Midbrain (tissue), 1 donor: ENCODE data around the gene ARHGEF1.

Experiments
- DNase-seq: peaks from one replicate; lab custom pipeline; 2025; lab: John Stamatoyannopoulos, UW

ARHGEF1 gene

GRCh38 chr19:41882568-41883462 is at the start of gene ARHGEF1:
ARHGEF1 (plus strand) TSS chr19:41883184; CDS start chr19:41888083, 4,899 bp downstream.
- DNase-seq = peak; percentile 4

DNA sequence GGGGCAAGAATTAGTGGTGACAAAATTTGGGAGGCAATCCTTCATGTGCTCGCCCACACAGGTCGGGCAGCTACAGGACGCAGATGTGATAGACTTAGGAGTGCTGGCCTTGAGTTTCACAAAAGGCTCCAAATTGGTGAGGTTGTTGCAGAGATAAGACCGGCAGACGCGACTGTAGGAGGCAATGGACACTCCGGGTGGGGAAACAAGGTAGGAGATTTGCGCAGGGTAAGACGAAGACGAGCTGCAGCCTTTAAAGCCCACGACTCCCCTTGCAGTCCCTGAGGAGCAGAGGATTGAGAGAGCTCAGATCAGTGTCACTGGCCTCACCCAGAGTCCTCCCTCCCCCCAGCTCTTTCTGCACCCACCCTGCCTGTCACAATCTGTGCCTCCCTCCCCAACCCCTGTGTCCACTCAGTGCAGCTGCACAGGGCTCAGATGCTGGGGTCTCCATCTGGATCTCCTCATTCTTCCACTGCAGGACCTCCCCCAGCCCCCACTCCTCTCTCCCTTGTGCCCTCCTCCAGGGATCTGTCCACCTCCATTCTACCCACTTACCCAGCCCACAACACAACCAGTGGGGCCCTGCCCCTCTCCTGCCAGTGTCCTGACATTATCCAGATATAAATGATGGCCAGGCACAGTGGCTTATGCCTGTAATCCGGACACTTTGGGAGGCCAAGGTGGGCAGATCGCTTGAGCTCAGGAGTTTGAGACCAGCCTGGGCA is 44.8 kb upstream of the ARHGEF1 start:
- no peak for DNase-seq

DNA sequence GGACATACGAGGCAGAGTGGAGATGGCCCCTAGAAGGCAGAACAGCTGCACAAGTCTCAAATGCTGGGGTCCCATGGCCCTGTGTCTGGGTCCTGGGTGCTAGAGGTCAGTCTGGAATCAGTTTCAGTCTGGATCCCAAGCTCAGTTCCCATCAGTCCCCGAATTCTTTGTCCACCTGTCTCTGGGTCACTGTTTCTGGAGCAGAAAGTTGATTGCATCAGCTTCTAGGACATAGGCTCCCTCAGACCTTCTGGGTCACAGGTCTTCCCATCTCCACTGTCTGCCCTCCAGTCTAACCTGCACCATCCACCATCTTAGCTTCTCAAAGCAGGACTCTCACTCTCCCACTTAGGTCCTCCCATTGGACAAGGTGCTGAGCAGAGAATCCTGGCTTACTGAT is 43.8 kb upstream of the ARHGEF1 start:
- DNase-seq = no peak

- no peak for DNase-seq
Measured at GRCh38 chr19:41843371-41843770, 39.6 kb upstream of the ARHGEF1 start.

GRCh38 chr19:41844601-41845000 is 38.4 kb upstream of the ARHGEF1 start, which contains the start of gene LYPD4:
LYPD4 (minus strand) TSS chr19:41844683; CDS start chr19:41839285, 5,398 bp downstream.
- no peak for DNase-seq

GRCh38 chr19:41845001-41845050 is 38.2 kb upstream of the ARHGEF1 start, which contains the start of gene DMRTC2:
DMRTC2 (plus strand) TSS chr19:41845042; CDS start chr19:41847429, 2,387 bp downstream.
- no peak for DNase-seq

GRCh38 chr19:41845051-41845590 is 37.9 kb upstream of the ARHGEF1 start:
- DNase-seq = no peak

DNA sequence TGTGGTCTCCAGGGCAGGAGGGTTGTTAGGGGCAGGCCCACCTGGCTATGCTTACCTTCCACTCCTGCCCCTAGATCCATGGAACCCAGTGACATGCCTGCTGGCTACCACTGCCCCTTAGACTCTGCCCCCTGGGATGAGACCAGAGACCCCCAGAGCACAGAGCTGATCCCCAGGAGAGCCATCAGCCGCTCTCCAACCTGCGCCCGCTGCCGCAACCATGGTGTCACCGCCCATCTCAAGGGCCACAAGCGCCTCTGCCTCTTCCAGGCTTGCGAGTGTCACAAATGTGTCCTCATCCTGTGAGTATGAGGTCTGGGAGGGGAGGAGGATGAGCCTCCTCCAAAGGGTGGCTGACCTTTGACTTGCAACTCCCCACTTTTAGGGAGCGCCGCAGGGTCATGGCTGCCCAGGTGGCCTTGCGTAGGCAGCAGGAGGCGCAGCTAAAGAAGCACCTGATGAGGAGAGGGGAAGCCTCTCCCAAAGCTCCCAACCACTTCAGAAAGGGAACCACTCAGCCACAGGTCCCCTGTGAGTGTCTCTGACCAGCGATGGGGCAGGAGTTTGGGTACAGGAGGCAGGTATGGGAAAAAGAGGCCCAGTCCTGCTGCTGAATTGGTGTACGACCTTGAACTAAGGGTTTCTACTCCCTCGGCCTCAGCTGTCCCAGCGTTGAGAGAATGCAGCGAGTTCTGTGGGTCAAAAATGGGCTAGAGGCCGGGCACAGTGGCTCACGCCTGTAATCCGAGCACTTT is 35.5 kb upstream of the ARHGEF1 start:
- no peak for DNase-seq

DNA sequence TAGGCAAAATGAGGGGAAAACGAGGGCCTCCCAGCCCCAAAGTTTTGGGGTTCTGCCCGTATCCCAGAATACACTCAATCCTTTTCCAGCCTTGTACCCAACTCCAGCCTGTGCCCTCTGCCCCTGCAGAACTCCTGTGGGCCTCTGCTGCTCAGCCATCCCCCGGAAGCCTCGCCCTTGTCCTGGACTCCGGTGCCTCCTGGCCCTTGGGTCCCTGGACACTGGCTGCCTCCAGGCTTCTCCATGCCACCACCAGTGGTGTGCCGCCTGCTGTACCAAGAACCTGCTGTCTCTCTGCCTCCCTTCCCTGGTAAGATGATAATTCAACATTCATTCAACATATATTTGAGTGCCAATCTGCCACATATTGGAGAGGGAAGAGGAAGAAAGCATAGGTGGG is 34.3 kb upstream of the ARHGEF1 start:
- DNase-seq = no peak

GRCh38 chr19:41849067-41849466 is 33.9 kb upstream of the ARHGEF1 start:
- no peak for DNase-seq

- no peak for DNase-seq
Measured at GRCh38 chr19:41850381-41850780, 32.6 kb upstream of the ARHGEF1 start.

DNA sequence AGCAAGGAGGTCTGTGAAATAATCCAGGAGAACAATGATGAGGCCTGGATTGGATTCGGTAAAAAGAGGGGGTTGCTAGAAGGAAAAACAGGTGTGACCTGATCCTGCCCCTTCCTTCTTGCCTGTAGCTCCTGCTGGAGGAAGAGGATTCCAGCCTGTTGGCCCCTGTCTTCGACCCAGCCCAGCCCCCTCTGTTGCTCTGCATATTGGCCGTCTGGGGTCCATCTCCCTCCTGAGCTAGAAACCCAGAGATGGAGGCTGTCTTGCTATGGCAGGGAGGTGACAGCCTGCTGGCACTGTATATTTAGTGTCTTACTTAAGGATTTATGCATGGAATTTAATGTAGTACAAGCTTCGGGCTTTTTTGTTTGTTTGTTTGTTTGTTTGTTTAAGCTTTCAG is 31.5 kb upstream of the ARHGEF1 start:
- DNase-seq = no peak

- no peak for DNase-seq
Measured at GRCh38 chr19:41853344-41853743, 29.6 kb upstream of the ARHGEF1 start.

DNA sequence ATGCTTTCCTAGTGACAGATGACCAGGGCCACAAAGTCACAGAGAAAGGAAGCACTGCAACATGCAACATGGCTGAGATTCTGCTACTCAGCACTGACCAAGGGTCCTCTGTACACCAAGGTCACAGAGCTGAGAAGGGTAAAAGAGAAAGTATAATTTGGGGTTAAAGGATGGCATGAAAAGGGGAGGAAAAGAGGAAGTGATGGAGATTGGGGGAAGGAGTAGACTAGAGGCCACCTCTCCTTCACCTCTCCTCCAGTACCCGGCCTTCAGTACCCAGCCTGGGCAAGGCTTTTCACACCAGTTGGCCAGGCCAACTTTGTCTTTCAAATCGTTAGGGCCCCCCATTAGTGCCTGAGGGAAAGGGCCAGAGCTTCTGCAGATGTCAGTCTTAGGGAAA is 29.2 kb upstream of the ARHGEF1 start:
- DNase-seq = no peak

GRCh38 chr19:41859213-41859617 is 23.8 kb upstream of the ARHGEF1 start:
- DNase-seq = no peak

- DNase-seq = peak; percentile 100
Measured at GRCh38 chr19:41859618-41860418, 23.2 kb upstream of the ARHGEF1 start, which contains the start of gene RPS19. RPS19 (plus strand) TSS chr19:41860255; CDS start chr19:41860775, 520 bp downstream.

GRCh38 chr19:41860419-41861115 is 22.4 kb upstream of the ARHGEF1 start:
- no peak for DNase-seq

GRCh38 chr19:41861116-41861768 is 21.7 kb upstream of the ARHGEF1 start:
- DNase-seq = no peak

GRCh38 chr19:41861846-41862245 is 21.1 kb upstream of the ARHGEF1 start:
- DNase-seq = no peak

GRCh38 chr19:41862445-41862986 is 20.5 kb upstream of the ARHGEF1 start:
- no peak for DNase-seq
